ENCODE results near the gene SEL1L.
"Not testable (repeated sequence)": the region's sequence is repeated elsewhere in the genome, so short reads cannot be mapped to it uniquely, and the experiment has no call there.

SEL1L gene

DNA sequence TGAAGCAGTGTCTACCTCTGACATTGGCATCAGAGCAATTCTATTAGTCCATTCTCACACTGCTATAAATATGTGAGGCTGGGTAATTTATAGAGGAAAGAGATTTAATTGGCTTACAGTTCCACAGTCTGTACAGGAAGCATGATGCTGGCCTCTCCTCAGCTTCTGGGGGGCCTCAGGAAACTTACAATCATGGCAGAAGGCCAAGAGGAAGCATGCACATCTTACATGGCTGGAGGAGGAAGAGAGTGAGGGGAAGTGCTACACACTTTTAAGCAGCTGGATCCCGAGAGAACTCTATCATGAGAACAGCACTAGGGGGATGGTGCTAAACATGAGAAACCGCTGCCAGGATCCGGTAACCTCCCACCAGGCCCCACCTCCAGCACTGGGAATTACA is 25.7 kb upstream of the SEL1L start:
- Histone ChIP-seq H3K27ac (no peak overlapping the region), H3K36me3 (ENCODE audit: insufficient read depth, low read length) (no peaks in the 10 kb centered on the region), H3K4me3 (no peak overlapping the region), H3K9ac (ENCODE audit: insufficient read length) (no peak overlapping the region), H3K9me3 (ENCODE audit: low read depth, low read length) (no peaks in the 10 kb centered on the region)
- TF ChIP-seq POLR2AphosphoS5 (IDR thresholded peaks at IDR 0.05; ENCODE audit: borderline replicate concordance, low read depth, low read length) (no peak), EZH2 (IDR thresholded peaks at IDR 0.05) (no peak)
- DNase-seq (ENCODE audit: low read depth, low spot score) = no peak

GRCh38 chr14:81557146-81557545 is 23.5 kb upstream of the SEL1L start:
- no peaks in the 10 kb centered on the region for H3K36me3 ChIP-seq (ENCODE audit: insufficient read depth, low read length)
- H3K4me3 ChIP-seq = no peak overlapping the region
- DNase-seq (ENCODE audit: low read depth, low spot score) = no peak
- H3K9ac ChIP-seq (ENCODE audit: insufficient read length) = no peak overlapping the region
- H3K27ac ChIP-seq = no peak overlapping the region
- TF ChIP-seq EZH2 (IDR thresholded peaks at IDR 0.05) (no peak), POLR2AphosphoS5 (IDR thresholded peaks at IDR 0.05; ENCODE audit: borderline replicate concordance, low read depth, low read length) (no peak), FOXP2 (optimal IDR thresholded peaks at IDR 0.05; ENCODE audit: control extremely low read depth, extremely low read length, insufficient read depth) (no peak)
- H3K9me3 ChIP-seq (ENCODE audit: low read depth, low read length) = no peaks in the 10 kb centered on the region

- no peak overlapping the region for H3K4me3 ChIP-seq
- no peak overlapping the region for H3K27ac ChIP-seq
- no peak for TF ChIP-seq EZH2 (IDR thresholded peaks at IDR 0.05)
- no peak for TF ChIP-seq FOXP2 (optimal IDR thresholded peaks at IDR 0.05; ENCODE audit: control extremely low read depth, extremely low read length, insufficient read depth)
- no peak for TF ChIP-seq POLR2AphosphoS5 (IDR thresholded peaks at IDR 0.05; ENCODE audit: borderline replicate concordance, low read depth, low read length)
- DNase-seq (ENCODE audit: low read depth, low spot score) = no peak
- H3K9me3 ChIP-seq (ENCODE audit: low read depth, low read length) = no peaks in the 10 kb centered on the region
- no peaks in the 10 kb centered on the region for H3K36me3 ChIP-seq (ENCODE audit: insufficient read depth, low read length)
- H3K9ac ChIP-seq (ENCODE audit: insufficient read length) = no peak overlapping the region
These were observed 22.0 kb upstream of the SEL1L start for GRCh38 chr14:81555684-81556083.

DNA sequence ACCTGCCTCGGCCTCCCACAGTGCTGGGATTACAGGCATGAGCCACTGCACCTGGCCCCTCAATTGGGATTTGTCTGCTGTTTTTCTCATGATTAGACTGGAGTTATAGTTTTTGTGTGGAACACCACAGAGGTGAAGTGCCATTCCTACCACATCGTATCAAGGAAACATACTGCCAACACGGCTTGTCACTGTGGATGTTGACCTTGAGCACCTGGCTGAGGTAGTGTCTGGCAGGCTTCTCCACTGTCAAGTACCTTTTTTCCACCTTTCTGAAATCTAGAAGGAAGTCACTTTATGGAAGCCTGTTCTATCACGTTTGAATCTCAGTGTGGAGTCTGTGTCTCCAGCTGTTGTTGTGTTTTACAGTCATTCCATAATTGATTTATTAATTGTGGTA is 21.4 kb upstream of the SEL1L start:
- Histone ChIP-seq H3K4me3 (no peak overlapping the region), H3K36me3 (ENCODE audit: insufficient read depth, low read length) (no peaks in the 10 kb centered on the region), H3K9me3 (ENCODE audit: low read depth, low read length) (no peaks in the 10 kb centered on the region), H3K9ac (ENCODE audit: insufficient read length) (no peak overlapping the region), H3K27ac (no peak overlapping the region)
- TF ChIP-seq EZH2 (IDR thresholded peaks at IDR 0.05) (no peak), FOXP2 (optimal IDR thresholded peaks at IDR 0.05; ENCODE audit: control extremely low read depth, extremely low read length, insufficient read depth) (no peak), POLR2AphosphoS5 (IDR thresholded peaks at IDR 0.05; ENCODE audit: borderline replicate concordance, low read depth, low read length) (no peak)
- no peak for DNase-seq (ENCODE audit: low read depth, low spot score)

- Histone ChIP-seq H3K9me3 (ENCODE audit: low read depth, low read length) (no peaks in the 10 kb centered on the region), H3K4me3 (no peak overlapping the region), H3K36me3 (ENCODE audit: insufficient read depth, low read length) (no peaks in the 10 kb centered on the region), H3K27ac (no peak overlapping the region), H3K9ac (ENCODE audit: insufficient read length) (no peak overlapping the region)
- DNase-seq (ENCODE audit: low read depth, low spot score) = no peak
- TF ChIP-seq FOXP2 (optimal IDR thresholded peaks at IDR 0.05; ENCODE audit: control extremely low read depth, extremely low read length, insufficient read depth) (no peak), EZH2 (IDR thresholded peaks at IDR 0.05) (no peak), POLR2AphosphoS5 (IDR thresholded peaks at IDR 0.05; ENCODE audit: borderline replicate concordance, low read depth, low read length) (no peak)
These were observed 17.8 kb upstream of the SEL1L start for GRCh38 chr14:81551471-81551870.

GRCh38 chr14:81550001-81550637 is 16.5 kb upstream of the SEL1L start:
- H3K4me3 ChIP-seq = no peak overlapping the region
- no peak overlapping the region for H3K9ac ChIP-seq (ENCODE audit: insufficient read length)
- H3K9me3 ChIP-seq (ENCODE audit: low read depth, low read length) = no peaks in the 10 kb centered on the region
- no peak for DNase-seq (ENCODE audit: low read depth, low spot score)
- no peaks in the 10 kb centered on the region for H3K36me3 ChIP-seq (ENCODE audit: insufficient read depth, low read length)
- H3K27ac ChIP-seq = no peak overlapping the region
- TF ChIP-seq EZH2 (IDR thresholded peaks at IDR 0.05) (no peak), POLR2AphosphoS5 (IDR thresholded peaks at IDR 0.05; ENCODE audit: borderline replicate concordance, low read depth, low read length) (no peak), FOXP2 (optimal IDR thresholded peaks at IDR 0.05; ENCODE audit: control extremely low read depth, extremely low read length, insufficient read depth) (no peak)

DNA sequence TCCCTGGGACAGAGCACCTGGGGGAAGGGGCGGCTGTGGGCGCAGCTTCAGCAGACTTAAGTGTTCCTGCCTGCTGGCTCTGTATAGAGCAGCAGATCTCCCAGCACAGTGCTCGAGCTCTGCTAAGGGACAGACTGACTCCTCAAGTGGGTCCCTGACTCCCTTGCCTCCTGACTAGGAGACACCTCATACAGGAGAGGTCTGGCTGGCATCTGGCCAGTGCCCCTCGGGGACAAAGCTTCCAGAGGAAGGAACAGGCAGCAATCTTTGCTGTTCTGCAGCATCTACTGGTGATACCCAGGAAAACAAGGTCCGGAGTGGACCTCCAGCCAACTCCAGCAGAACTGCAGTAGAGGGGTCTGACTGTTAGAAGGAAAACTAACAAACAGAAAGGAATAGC is 7.6 kb upstream of the SEL1L start:
- H3K4me3 ChIP-seq; DNase-seq (ENCODE audit: low read depth, low spot score); H3K9me3 ChIP-seq (ENCODE audit: low read depth, low read length); H3K9ac ChIP-seq (ENCODE audit: insufficient read length); H3K27ac ChIP-seq; H3K36me3 ChIP-seq (ENCODE audit: insufficient read depth, low read length): not testable (repeated sequence)

DNA sequence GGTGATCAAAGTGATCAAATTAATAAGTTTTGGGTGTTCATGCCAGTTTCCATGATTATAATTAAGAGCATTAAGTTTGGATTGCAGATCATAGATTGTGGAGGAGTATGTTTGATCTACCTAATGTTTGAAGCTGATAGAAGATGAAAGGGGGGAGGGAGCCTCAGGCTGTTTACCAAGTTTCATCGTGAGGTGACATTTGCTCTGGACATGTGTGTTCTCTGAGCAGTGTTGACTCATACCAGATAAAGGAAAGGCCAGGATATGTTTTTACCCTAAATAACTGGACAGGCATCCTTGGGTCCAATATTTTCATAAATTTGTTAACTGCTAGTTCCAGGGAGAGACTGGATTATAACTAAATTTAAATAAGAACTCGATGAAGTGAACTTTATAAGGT is 3.5 kb upstream of the SEL1L start:
- no peak overlapping the region for H3K27ac ChIP-seq
- no peak for DNase-seq (ENCODE audit: low read depth, low spot score)
- TF ChIP-seq FOXP2 (optimal IDR thresholded peaks at IDR 0.05; ENCODE audit: control extremely low read depth, extremely low read length, insufficient read depth) (no peak), EZH2 (IDR thresholded peaks at IDR 0.05) (no peak), POLR2AphosphoS5 (IDR thresholded peaks at IDR 0.05; ENCODE audit: borderline replicate concordance, low read depth, low read length) (no peak)
- H3K9me3 ChIP-seq (ENCODE audit: low read depth, low read length) = no peaks in the 10 kb centered on the region
- H3K36me3 ChIP-seq (ENCODE audit: insufficient read depth, low read length) = no peaks in the 10 kb centered on the region
- H3K4me3 ChIP-seq = no peak overlapping the region
- H3K9ac ChIP-seq (ENCODE audit: insufficient read length) = no peak overlapping the region

GRCh38 chr14:81536241-81536771 is 2.7 kb upstream of the SEL1L start:
- Histone ChIP-seq H3K9me3 (ENCODE audit: low read depth, low read length) (no peaks in the 10 kb centered on the region), H3K9ac (ENCODE audit: insufficient read length) (no peak overlapping the region), H3K27ac (no peak overlapping the region), H3K4me3 (no peak overlapping the region), H3K36me3 (ENCODE audit: insufficient read depth, low read length) (no peaks in the 10 kb centered on the region)
- TF ChIP-seq EZH2 (IDR thresholded peaks at IDR 0.05) (no peak), FOXP2 (optimal IDR thresholded peaks at IDR 0.05; ENCODE audit: control extremely low read depth, extremely low read length, insufficient read depth) (no peak), POLR2AphosphoS5 (IDR thresholded peaks at IDR 0.05; ENCODE audit: borderline replicate concordance, low read depth, low read length) (no peak)
- DNase-seq (ENCODE audit: low read depth, low spot score) = no peak
